HG03520 (cell line): Measurements from ENCODE around the gene PKN1.

Experiments used
- ATAC-seq: cut with Tn5 transposase; IDR thresholded peaks from one replicate; pipeline ENCODE4 v1.9.1; 2021; ENCODE audit warnings: mild to moderate bottlenecking, moderate library complexity; ENCODE audit not compliant: unreplicated experiment

PKN1 gene

GRCh38 chr19:14406645-14407401 lies 26.3 kb upstream of the PKN1 start:
- ATAC-seq, result no peak

- ATAC-seq, result no peak
Observed at GRCh38 chr19:14407605-14408484, 25.3 kb upstream of the PKN1 start.

- no peak for ATAC-seq
Observed at GRCh38 chr19:14408491-14409145, 24.5 kb upstream of the PKN1 start.

- no peak for ATAC-seq
Observed at GRCh38 chr19:14409146-14410023, 23.7 kb upstream of the PKN1 start.

GRCh38 chr19:14410091-14411051 lies 22.7 kb upstream of the PKN1 start:
- no peak for ATAC-seq

DNA sequence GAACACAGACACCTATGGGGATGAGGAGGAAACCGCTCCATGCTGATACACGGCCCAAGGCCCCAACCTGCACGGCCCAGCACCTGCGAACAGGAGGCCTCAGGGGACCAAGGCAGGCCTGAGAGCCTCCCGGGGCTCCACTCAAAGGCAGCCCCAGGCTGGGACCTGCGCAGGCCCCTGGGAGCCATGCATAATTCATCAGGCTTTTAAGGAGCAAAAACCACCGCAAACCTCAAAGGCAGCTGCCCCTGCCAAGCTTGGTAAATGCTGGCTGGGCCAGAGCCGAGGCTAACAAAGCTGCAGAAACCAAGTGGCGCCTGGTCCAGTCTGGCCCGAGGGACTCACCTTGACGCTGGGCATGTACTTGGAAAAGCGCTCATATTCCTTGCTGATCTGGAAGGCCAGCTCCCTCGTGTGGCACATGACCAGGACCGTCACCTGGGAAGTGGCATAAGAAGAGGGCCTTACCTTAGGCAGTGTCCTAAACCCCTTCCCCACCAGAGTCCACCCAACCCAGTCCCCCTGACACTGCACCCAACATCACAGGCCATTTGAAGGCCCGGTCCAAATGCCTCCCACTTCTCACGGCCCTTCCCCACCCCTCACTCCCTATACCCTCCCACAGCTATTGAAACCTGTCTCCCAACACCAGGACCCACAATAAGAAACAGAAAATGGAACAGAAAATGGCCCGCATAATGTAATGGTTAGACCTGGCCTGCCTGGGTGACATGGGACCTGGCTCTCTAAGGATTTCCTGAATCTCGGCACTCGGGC lies 21.8 kb upstream of the PKN1 start:
- no peak for ATAC-seq

- no peak for ATAC-seq
Observed at GRCh38 chr19:14411938-14412245, 21.2 kb upstream of the PKN1 start.

GRCh38 chr19:14412324-14412995 lies 20.6 kb upstream of the PKN1 start:
- no peak for ATAC-seq

- no peak for ATAC-seq
Observed at GRCh38 chr19:14412996-14413692, 20.0 kb upstream of the PKN1 start.

DNA sequence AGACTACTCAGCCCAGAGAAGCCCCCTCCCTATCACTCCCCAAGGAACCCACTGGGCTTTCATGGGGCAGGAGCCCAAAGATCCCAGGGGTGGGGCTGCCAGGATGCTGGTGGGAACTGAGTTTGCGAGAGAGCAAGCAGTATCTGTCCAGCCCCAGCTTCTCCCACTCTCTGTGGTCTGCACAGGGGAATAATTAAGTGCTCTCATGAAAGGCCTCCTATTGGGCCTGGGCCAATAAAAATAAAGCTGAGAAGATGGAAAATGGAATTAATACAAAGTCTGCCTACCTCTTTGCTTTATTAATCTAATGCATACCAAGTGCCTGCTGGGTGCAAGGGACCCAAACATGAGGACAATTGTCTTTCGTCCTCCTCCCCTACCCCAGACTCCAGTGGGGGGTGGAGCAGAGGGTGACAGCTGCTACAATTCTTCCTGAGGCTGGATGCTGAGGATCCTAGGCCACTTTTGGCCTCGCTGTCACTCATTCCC lies 19.4 kb upstream of the PKN1 start:
- ATAC-seq, result no peak

DNA sequence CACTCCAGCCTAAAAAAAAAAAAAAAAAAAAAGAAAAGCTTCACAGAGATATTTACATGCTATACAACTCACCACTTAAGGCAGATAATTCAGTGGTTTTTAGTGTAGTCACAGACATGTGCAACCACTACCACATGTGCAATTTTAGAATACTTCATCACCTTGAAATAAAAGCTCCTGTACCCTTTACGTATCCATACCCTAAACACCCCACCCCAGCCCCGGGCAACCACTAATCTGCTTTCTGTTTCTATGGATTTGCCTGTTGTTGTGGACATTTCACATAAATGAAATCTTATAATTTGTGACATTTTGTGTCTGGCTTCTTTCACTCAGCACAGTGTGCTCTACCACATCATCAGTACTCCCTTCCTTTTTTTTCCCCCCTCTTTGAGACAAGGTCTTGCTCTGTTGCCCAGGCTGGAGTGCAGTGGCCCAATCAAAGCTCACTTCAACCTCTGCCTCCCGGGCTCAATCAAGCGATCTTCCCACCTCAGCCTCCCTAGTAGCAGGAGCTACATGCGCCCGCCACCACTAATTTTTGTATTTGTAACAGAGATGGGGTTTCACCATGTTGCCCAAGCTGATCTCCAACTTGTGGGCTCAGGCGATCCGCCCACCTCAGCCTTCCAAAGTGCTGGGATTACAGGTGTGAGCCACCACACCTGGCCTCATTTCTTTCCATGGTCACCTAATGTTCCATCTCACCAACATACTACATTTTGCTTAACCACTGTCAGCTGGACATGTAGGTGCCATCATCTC lies 18.0 kb upstream of the PKN1 start:
- no peak for ATAC-seq

GRCh38 chr19:14416817-14417231 lies 16.3 kb upstream of the PKN1 start:
- ATAC-seq, result no peak

GRCh38 chr19:14418856-14419105 lies 14.3 kb upstream of the PKN1 start:
- peak; percentile 27 for ATAC-seq

GRCh38 chr19:14419106-14419813 lies 13.8 kb upstream of the PKN1 start, which contains the start of gene DDX39A:
TSS of gene DDX39A (minus strand) at chr19:14419341. CDS start at chr19:14413220, 6,121 bp downstream.
- ATAC-seq, result peak; percentile 86

DNA sequence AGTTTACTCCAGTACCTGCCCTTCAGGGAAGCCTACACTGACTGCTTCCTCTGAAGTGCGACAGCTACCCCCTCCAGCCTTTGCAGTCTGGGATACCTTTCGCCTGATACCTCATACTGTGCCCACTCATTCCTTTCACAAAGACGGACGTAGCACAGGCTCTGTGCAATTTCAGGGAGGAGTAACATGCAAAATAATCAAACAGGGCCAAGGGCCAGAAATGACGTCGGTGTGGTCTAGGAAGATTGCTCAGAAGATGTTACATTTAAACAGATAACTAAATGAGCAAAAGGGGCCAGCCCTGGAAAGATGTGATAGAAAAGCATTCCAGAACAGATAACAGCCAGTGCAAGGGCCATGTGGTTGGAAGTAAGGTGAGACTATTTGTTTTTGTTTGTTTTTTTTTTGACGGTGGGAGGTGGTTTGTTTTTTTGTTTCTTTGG lies 7.4 kb upstream of the PKN1 start:
- no peak for ATAC-seq

GRCh38 chr19:14427461-14427860 lies 5.6 kb upstream of the PKN1 start:
- ATAC-seq, result no peak
